IMR-90 (cell line): Measurements from ENCODE around the gene EXOSC1. TPM values are rescaled to one million over a fixed set of nuclear protein-coding genes. Genes with fewer than 3 reads are reported as not detected.
A peak's percentile ranks its signal among the peaks of the same experiment; 100 is the strongest.

ENCODE experiments used
- ATAC-seq: fragments of 200-7000 bp; cut with Tn5 transposase; 2 replicates; pipeline ENCODE4 v1.9.1; 2020; ENCODE audit warnings: low read depth, mild to moderate bottlenecking, moderate library complexity
- BruUV-seq: library from RNA; stranded (reverse); fragments of 400-500 nt; replicated peaks from 2 replicates; lab custom pipeline; 2021; lab: Mats Ljungman, UMichigan
- CTCF ChIA-PET: fragments of 300-600 bp; formaldehyde crosslinking; extraction: SDS; loops from one replicate; lab custom pipeline; 2021; ENCODE audit warnings: antibody characterized with exemption; lab: Yijun Ruan, JAX
- POLR2A ChIA-PET: fragments of 300-600 bp; sonication (Branson Sonifier 250); formaldehyde crosslinking; loops from one replicate; lab custom pipeline; 2022; ENCODE audit warnings: antibody characterized with exemption; ENCODE audit not compliant: unreplicated experiment; lab: Charles Lee
- DNase-seq: peaks from one replicate; pipeline ENCODE4 v3.0.0; 2013
- H2AFZ ChIP-seq: replicated peaks from 2 replicates; pipeline ENCODE3; 2013; ENCODE audit warnings: low read length, mild to moderate bottlenecking; ENCODE audit not compliant: poor library complexity
- H2AK5ac ChIP-seq: 2 replicates; pipeline ENCODE4 v1.6.1; 2013; ENCODE audit warnings: low read depth, low read length, inconsistent platforms
- H2AK9ac ChIP-seq: replicated peaks from 2 replicates; pipeline ENCODE3; 2013; ENCODE audit warnings: mild to moderate bottlenecking, low read depth, low read length, moderate library complexity; ENCODE audit not compliant: poor library complexity
- H2BK120ac ChIP-seq: 2 replicates; pipeline ENCODE4 v1.6.1; 2013; ENCODE audit warnings: low read depth, low read length, inconsistent platforms
- H2BK15ac ChIP-seq: 3 replicates; pipeline ENCODE4 v1.6.1; 2013; ENCODE audit warnings: low read depth, low read length, inconsistent platforms
- H2BK20ac ChIP-seq: 2 replicates; pipeline ENCODE4 v1.6.1; 2013; ENCODE audit warnings: low read depth, mild to moderate bottlenecking, inconsistent platforms, low read length, moderate library complexity
- H2BK5ac ChIP-seq: 2 replicates; pipeline ENCODE4 v1.6.1; 2013; ENCODE audit warnings: mild to moderate bottlenecking, low read depth, low read length, inconsistent platforms; ENCODE audit not compliant: poor library complexity, severe bottlenecking
- H3K14ac ChIP-seq: replicated peaks from 2 replicates; pipeline ENCODE4 v1.6.1; 2013; ENCODE audit warnings: low read depth, low read length, inconsistent platforms
- H3K18ac ChIP-seq: 2 replicates; pipeline ENCODE4 v1.6.1; 2013; ENCODE audit warnings: low read depth, low read length, control low read depth
- H3K23ac ChIP-seq: 2 replicates; pipeline ENCODE4 v1.6.1; 2013; ENCODE audit warnings: low read depth, low read length, inconsistent platforms
- H3K27ac ChIP-seq: 2 replicates; pipeline ENCODE4 v1.5.1; 2013; ENCODE audit warnings: mild to moderate bottlenecking, control low read depth, low read length; ENCODE audit not compliant: insufficient read depth
- H3K27me3 ChIP-seq: 2 replicates; pipeline ENCODE4 v1.6.1; 2013; ENCODE audit warnings: low read length; ENCODE audit not compliant: control insufficient read depth, insufficient read depth
- H3K36me3 ChIP-seq: 2 replicates; pipeline ENCODE4 v1.6.1; 2013; ENCODE audit warnings: low read length, mixed read lengths; ENCODE audit not compliant: control insufficient read depth, insufficient read depth
- H3K4ac ChIP-seq: 2 replicates; pipeline ENCODE4 v1.6.1; 2013; ENCODE audit warnings: low read depth, low read length, inconsistent platforms
- H3K4me1 ChIP-seq: 2 replicates; pipeline ENCODE4 v1.6.1; 2013; ENCODE audit warnings: low read length, mixed read lengths; ENCODE audit not compliant: control insufficient read depth, insufficient read depth
- H3K4me2 ChIP-seq: 2 replicates; pipeline ENCODE4 v1.6.1; 2013; ENCODE audit warnings: low read depth, mild to moderate bottlenecking, control low read depth, low read length, moderate library complexity
- H3K4me3 ChIP-seq: 2 replicates; pipeline ENCODE4 v1.5.1; 2013; ENCODE audit warnings: low read depth, mild to moderate bottlenecking, control low read depth, low read length, moderate library complexity; ENCODE audit not compliant: insufficient read depth
- H3K56ac ChIP-seq: 2 replicates; pipeline ENCODE4 v1.6.1; 2013; ENCODE audit warnings: low read length, inconsistent platforms; ENCODE audit not compliant: insufficient read depth; ENCODE audit errors: extremely low read depth
- H3K79me1 ChIP-seq, 2 experiments: 2 replicates each; pipeline ENCODE4 v1.6.1; 2013; ENCODE audit warnings: low read length in 2 of 2, inconsistent platforms in 1 of 2, low read depth in 1 of 2
- H3K9ac ChIP-seq: 2 replicates; pipeline ENCODE4 v1.6.1; 2013; ENCODE audit warnings: low read depth, low read length, control low read depth
- H3K9me1 ChIP-seq: 2 replicates; pipeline ENCODE4 v1.6.1; 2013; ENCODE audit warnings: low read length, inconsistent platforms; ENCODE audit not compliant: insufficient read depth
- H3K9me3 ChIP-seq: 2 replicates; pipeline ENCODE4 v1.6.1; 2013; ENCODE audit warnings: low read length; ENCODE audit not compliant: control insufficient read depth, insufficient read depth
- H4K20me1 ChIP-seq: 2 replicates; pipeline ENCODE4 v1.6.1; 2013; ENCODE audit warnings: low read length, inconsistent platforms; ENCODE audit not compliant: insufficient read depth
- H4K5ac ChIP-seq: 2 replicates; pipeline ENCODE4 v1.6.1; 2013; ENCODE audit warnings: mild to moderate bottlenecking, low read depth, low read length, control low read depth
- H4K8ac ChIP-seq, 2 experiments: 2 replicates each; pipeline ENCODE4 v1.6.1; 2013; ENCODE audit warnings: low read depth in 2 of 2, low read length in 2 of 2, control low read depth in 1 of 2, inconsistent platforms in 1 of 2
- H4K91ac ChIP-seq: 2 replicates; pipeline ENCODE4 v1.6.1; 2013; ENCODE audit warnings: low read depth, low read length, inconsistent platforms; ENCODE audit not compliant: insufficient read depth
- CHD1 ChIP-seq: IDR thresholded peaks from 2 replicates; pipeline ENCODE4 v1.6.1; 2012; ENCODE audit warnings: low read depth, low read length, improper control_type of control experiment
- FOS ChIP-seq: fragments of 150-350 bp; IDR thresholded peaks from 2 replicates; pipeline ENCODE4 v1.6.1; 2016; ENCODE audit warnings: low read depth, low read length
- MAZ ChIP-seq: IDR thresholded peaks from 2 replicates; pipeline ENCODE4 v1.6.1; 2012; ENCODE audit warnings: low read depth, mild to moderate bottlenecking, low read length, improper control_type of control experiment, moderate library complexity, borderline replicate concordance
- RAD21 ChIP-seq: IDR thresholded peaks from 2 replicates; pipeline ENCODE4 v1.6.1; 2012; ENCODE audit warnings: low read length, improper control_type of control experiment
- RCOR1 ChIP-seq: IDR thresholded peaks from 2 replicates; pipeline ENCODE4 v1.6.1; 2012; ENCODE audit warnings: mild to moderate bottlenecking, low read length, improper control_type of control experiment; ENCODE audit not compliant: insufficient replicate concordance
- RFX5 ChIP-seq: IDR thresholded peaks from 2 replicates; pipeline ENCODE4 v1.8.0; 2012; ENCODE audit warnings: low read depth, mild to moderate bottlenecking, low read length, moderate library complexity
- WGBS, 2 experiments: methylation state at CpG; one replicate each; pipeline versions ENCODE4 v1.1.5 to v1.1.7; 2013; ENCODE audit warnings: missing lambda C conversion rate in 2 of 2; ENCODE audit not compliant: insufficient read length in 1 of 2; ENCODE audit errors: extremely low coverage in 2 of 2; 5-methylcytosine and 5-hydroxymethylcytosine counted together
- dilution Hi-C: fragments of 300-500 bp; cut with HindIII; formaldehyde crosslinking; loops from one replicate; pipeline ENCODE4 v1.14.3; 2018; ENCODE audit warnings: low sequenced_read_pairs; ENCODE audit not compliant: unreplicated experiment
- in situ Hi-C: fragments of 300-500 bp; cut with MboI; formaldehyde crosslinking; loops from 3 replicates; pipeline ENCODE4 v1.14.3; 2019; ENCODE audit warnings: low sequenced_read_pairs, inconsistent platforms, mixed read lengths
- intact Hi-C: fragments of 100-400 bp; cut with micrococcal nuclease; formaldehyde crosslinking; loops from 2 replicates; pipeline ENCODE4 v1.10.0; 2022
- polyA plus RNA-seq, 3 experiments: library from polyadenylated mRNA; depleted of rRNA; stranded (reverse); fragments of >200 nt; gene quantifications; 2 replicates each; pipeline ENCODE4 v1.2.3, GENCODE V29; 2012; ENCODE audit warnings: low replicate concordance in 1 of 3
- total RNA-seq: library from RNA; depleted of rRNA; stranded (reverse); fragments of >200 nt; gene quantifications from 2 replicates; pipeline ENCODE4 v1.2.3, GENCODE V29; 2012

The EXOSC1 gene
- total and polyA plus RNA-seq, 2 of the 4 experiments (the other 2 are of a cell fraction): 49.7 to 51.6 TPM

- ATAC-seq (peak; percentile 7; the same call in 1 of the 2 replicates), DNase-seq (peak; percentile 37)
- ChIA-PET POLR2A (interaction anchor here (2.1 kb wide), 1 partner anchor 10 kb away, joined by 16 read pairs; the partner anchor contains the start of gene RRP12), CTCF (interaction anchor here (0.7 kb wide), 1 partner anchor 23 kb away, joined by 3 read pairs; no protein-coding TSS in a partner anchor)
- Histone ChIP-seq H3K4me1 (no peaks in the 10 kb centered on the region), H4K91ac (no peak overlapping the region), H2AK5ac (no peak overlapping the region), H2BK120ac (no peak overlapping the region), H3K9me3 (no peaks in the 10 kb centered on the region), H3K18ac (no peak overlapping the region), H2AK9ac (peak overlapping the region; percentile 5), H3K23ac (no peak overlapping the region), H3K27me3 (no peaks in the 10 kb centered on the region), H2BK20ac (no peak overlapping the region), H3K56ac (no peak overlapping the region), H3K79me1 (peaks cover 0 to 5% of the 10 kb centered on the region in 2 experiments; a peak in 1 of 4 replicates), H4K5ac (no peak overlapping the region), H3K4ac (no peak overlapping the region), H3K9ac (no peak overlapping the region), H3K14ac (no peak overlapping the region), H3K9me1 (peaks cover 8% of the 10 kb centered on the region; the same call in 1 of the 2 replicates), H3K27ac (no peak overlapping the region), H3K36me3 (no peaks in the 10 kb centered on the region), H2AFZ (no peak overlapping the region), H4K8ac (no peak overlapping the region), H4K20me1 (no peaks in the 10 kb centered on the region), H2BK5ac (no peak overlapping the region), H3K4me3 (no peak overlapping the region), H2BK15ac (no peak overlapping the region), H3K4me2 (no peak overlapping the region)
- WGBS, 2 experiments: 86% methylated on average over 1 of the region's 4 CpGs; no CpG with 5 or more reads in 1 of the 2 experiments
- intact Hi-C loops (no loop called here), in situ Hi-C loops (no loop called here), dilution Hi-C loops (no loop called here)
- BruUV-seq: no TSS peak
- TF ChIP-seq FOS (no peak), RFX5 (no peak), RCOR1 (no peak), MAZ (no peak), CHD1 (no peak), RAD21 (no peak)
These were observed 34.4 kb downstream of the EXOSC1 start for GRCh38 chr10:97411406-97411805.
